HepG2 (cell line): ENCODE results near the gene U2AF2. TPM values are rescaled to one million over a fixed set of nuclear protein-coding genes. Genes with fewer than 3 reads are reported as not detected.

Source experiments
- ATAC-seq: fragments of 200-7000 bp; cut with Tn5 transposase; 3 replicates; pipeline ENCODE4 v1.9.1; 2020; ENCODE audit warnings: mild to moderate bottlenecking, moderate library complexity
- BruUV-seq: library from RNA; stranded (reverse); fragments of 400-500 nt; replicated peaks from 2 replicates; lab custom pipeline; 2021; lab: Mats Ljungman, UMichigan
- CTCF ChIA-PET: fragments of 300-600 bp; formaldehyde crosslinking; extraction: SDS; loops from one replicate; lab custom pipeline; 2021; ENCODE audit warnings: low total read pairs, inconsistent platforms, low intra/inter-chr PET ratio; lab: Yijun Ruan, JAX
- POLR2A ChIA-PET: fragments of 350-600 bp; sonication (Branson Sonifier 250); formaldehyde crosslinking; loops from one replicate; lab custom pipeline; 2020; ENCODE audit warnings: antibody characterized with exemption, inconsistent platforms; lab: Yijun Ruan, JAX
- DNase-seq: peaks from one replicate; pipeline ENCODE4 v3.0.0-alpha.2; 2015; ENCODE audit warnings: low spot score
- FAIRE-seq: peaks from 3 replicates; lab custom pipeline; 2011; peaks lifted over from hg19 to GRCh38; lab: Jason Lieb, UNC
- H2AFZ ChIP-seq: one replicate; pipeline ENCODE4 v1.6.1; 2011; ENCODE audit warnings: low read length, inconsistent platforms
- H3K27ac ChIP-seq: fragments of 300-600 bp; 3 replicates; pipeline ENCODE4 v1.8.0; 2011; ENCODE audit warnings: mixed run types, mild to moderate bottlenecking, mixed read lengths, low read length, inconsistent platforms; ENCODE audit not compliant: insufficient read depth; ENCODE audit errors: extremely low read length
- H3K27me3 ChIP-seq, 2 experiments: fragments of 200-600 bp in 1 of 2; 2 replicates in 1 of 2; 3 replicates in 1 of 2; pipeline versions ENCODE4 v1.6.0 to v1.8.0; 2011; ENCODE audit warnings: low read length in 2 of 2, mild to moderate bottlenecking in 2 of 2, moderate library complexity in 2 of 2, inconsistent platforms in 1 of 2; ENCODE audit not compliant: insufficient read depth in 2 of 2, control insufficient read depth in 1 of 2
- H3K36me3 ChIP-seq, 2 experiments: fragments of 200-600 bp in 1 of 2; replicated peaks in 1 of 2; 2 replicates in 1 of 2; 3 replicates in 1 of 2; pipeline versions ENCODE4 v1.5.1 to v1.8.0; 2011; ENCODE audit warnings: low read length in 2 of 2, inconsistent platforms in 1 of 2; ENCODE audit not compliant: insufficient read depth in 2 of 2, control insufficient read depth in 1 of 2
- H3K4me1 ChIP-seq: 2 replicates; pipeline ENCODE4 v1.5.1; 2012; ENCODE audit warnings: low read length, inconsistent platforms; ENCODE audit not compliant: insufficient read depth
- H3K4me2 ChIP-seq: 2 replicates; pipeline ENCODE4 v1.6.0; 2011; ENCODE audit warnings: low read depth, low read length, inconsistent platforms
- H3K4me3 ChIP-seq, 3 experiments: fragments of 200-600 bp in 1 of 3; sonication (generic), shearing (Covaris generic) in 1 of 3; replicated peaks in 1 of 3; 2 replicates each; pipeline ENCODE4 v1.5.1; 2011 to 2016; ENCODE audit warnings: low read length in 3 of 3, inconsistent platforms in 2 of 3, low read depth in 2 of 3, mild to moderate bottlenecking in 2 of 3, control low read depth in 1 of 3, mixed read lengths in 1 of 3; ENCODE audit not compliant: insufficient read depth in 1 of 3
- H3K79me2 ChIP-seq: one replicate; pipeline ENCODE4 v1.6.1; 2011; ENCODE audit warnings: low read length, inconsistent platforms; ENCODE audit not compliant: insufficient read depth
- H3K9ac ChIP-seq: 2 replicates; pipeline ENCODE4 v1.6.0; 2011; ENCODE audit warnings: mild to moderate bottlenecking, low read depth, low read length, inconsistent platforms; ENCODE audit not compliant: insufficient read depth
- H3K9me3 ChIP-seq: 2 replicates; pipeline ENCODE4 v1.5.1; 2012; ENCODE audit warnings: mild to moderate bottlenecking, low read length
- H4K20me1 ChIP-seq: 2 replicates; pipeline ENCODE4 v1.6.0; 2011; ENCODE audit warnings: inconsistent platforms, mild to moderate bottlenecking, low read length, moderate library complexity; ENCODE audit not compliant: insufficient read depth
- AGO2 ChIP-seq: fragments of 200-400 bp; formaldehyde crosslinking; optimal IDR thresholded peaks from 2 replicates; pipeline ENCODE3; 2017; ENCODE audit warnings: mild to moderate bottlenecking, low read depth, low read length, moderate library complexity
- NFE2L1 ChIP-seq: sonication (generic); formaldehyde crosslinking; IDR thresholded peaks from 2 replicates; pipeline ENCODE4 v1.4.0; 2020; ENCODE audit warnings: missing genetic modification reagents, mild to moderate bottlenecking, borderline replicate concordance
- WGBS: methylation state at CpG from one replicate; pipeline ENCODE4 v1.1.6; 2017; ENCODE audit warnings: low lambda C conversion rate; 5-methylcytosine and 5-hydroxymethylcytosine counted together
- in situ Hi-C: cut with HindIII; loops from 2 replicates; pipeline ENCODE4 v1.10.0; 2017; ENCODE audit warnings: low pct_unique_long_range_greater_than_20kb; ENCODE audit not compliant: extremely low pct_ligation_motif_present
- intact Hi-C: fragments of 100-400 bp; cut with micrococcal nuclease; formaldehyde crosslinking; loops from one replicate; pipeline ENCODE4 v1.10.0; 2022; ENCODE audit not compliant: unreplicated experiment
- polyA plus RNA-seq, 8 experiments: library from polyadenylated mRNA; depleted of rRNA in 3 of 8; stranded (reverse) in 7 of 8; unstranded in 1 of 8; fragments of >200 nt; fragmentation: Illumina TruSeq in 4 of 8; extraction: Trizol in 4 of 8; gene quantifications; 2 replicates each; pipeline versions ENCODE4 v1.2.1 to v1.2.3, GENCODE V29; 2011 to 2016; ENCODE audit warnings: low read depth in 4 of 8, missing spikeins in 1 of 8, mixed read lengths in 1 of 8; ENCODE audit not compliant: insufficient read depth in 1 of 8
- total RNA-seq, 5 experiments: library from RNA; depleted of rRNA; stranded (reverse); fragments of >200 nt; fragmentation: Illumina TruSeq; extraction: Trizol; gene quantifications; 2 replicates each; pipeline ENCODE4 v1.2.3, GENCODE V29; 2016; ENCODE audit warnings: low read depth in 1 of 5
- TF ChIP-seq, protein P1 (sequence below): sonication (generic); formaldehyde crosslinking; conservative IDR thresholded peaks from 2 replicates; pipeline ENCODE4 v1.8.1; 2023; ENCODE audit warnings: missing genetic modification reagents

Gene U2AF2
- total and polyA plus RNA-seq, 2 of the 13 experiments (the other 11 are each of a cell fraction or from before 2014, with no cell fraction given), result 84.3 to 124 TPM

DNA sequence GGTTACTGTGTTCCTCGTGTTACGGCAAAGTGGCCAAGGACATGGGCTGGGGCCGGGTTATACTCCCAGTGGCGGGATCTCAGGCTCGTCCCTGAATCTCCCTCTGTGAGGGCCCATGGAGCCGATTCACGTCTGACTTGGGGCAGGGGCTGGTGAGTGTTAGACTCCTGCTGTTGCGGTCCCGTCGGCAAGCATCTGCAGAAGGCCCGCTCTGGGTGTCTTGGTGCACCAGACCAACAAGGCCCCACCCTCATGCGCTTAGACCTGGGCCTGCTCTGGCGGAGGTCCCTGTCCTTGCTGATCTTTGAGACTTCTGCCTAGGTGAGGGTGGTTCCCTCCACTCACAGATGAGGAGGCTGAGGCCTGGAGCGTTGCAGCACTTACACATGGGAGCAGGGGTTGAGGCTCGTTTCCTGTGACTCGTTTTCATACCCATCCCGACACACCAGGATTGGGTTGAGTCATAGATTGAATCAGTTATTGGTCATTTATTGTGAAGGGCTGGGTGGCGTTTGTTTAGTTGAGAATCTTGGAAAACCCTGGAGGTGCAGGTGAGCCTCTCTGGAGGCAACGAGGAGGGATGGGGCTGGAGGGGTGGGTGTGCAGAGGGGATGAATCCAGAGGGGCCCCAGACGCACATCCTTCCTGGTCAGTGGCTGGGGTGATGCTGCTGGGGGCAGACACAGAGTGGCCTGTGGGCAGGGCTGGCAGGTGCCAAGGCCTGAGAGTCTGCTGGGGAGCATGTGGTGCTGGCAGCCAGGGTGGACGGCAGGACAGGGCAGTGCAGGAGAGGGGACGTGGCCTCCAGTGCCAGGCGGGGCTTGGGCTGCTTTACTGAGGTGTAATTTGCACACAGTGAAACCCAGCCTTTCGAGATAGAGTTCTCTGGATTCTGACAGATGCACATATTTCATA is 24.8 kb downstream of the U2AF2 start:
- Histone ChIP-seq H3K36me3 (peaks cover 21 to 47% of the 10 kb centered on the region in 2 experiments; a peak in 4 of 5 replicates), H3K27ac (no peak overlapping the region), H2AFZ (no peak overlapping the region), H3K79me2 (peaks cover 62% of the 10 kb centered on the region), H4K20me1 (no peaks in the 10 kb centered on the region; the same call in 1 of the 2 replicates), H3K4me2 (no peak overlapping the region), H3K9ac (no peak overlapping the region), H3K4me1 (peaks cover 73% of the 10 kb centered on the region), H3K9me3 (no peaks in the 10 kb centered on the region), H3K4me3 (no peak overlapping the region), H3K27me3 (no peaks in the 10 kb centered on the region; a peak in 1 of 5 replicates)
- TF ChIP-seq NFE2L1 (no peak), AGO2 (peak; percentile 17)
- TF ChIP-seq, protein P1, sequence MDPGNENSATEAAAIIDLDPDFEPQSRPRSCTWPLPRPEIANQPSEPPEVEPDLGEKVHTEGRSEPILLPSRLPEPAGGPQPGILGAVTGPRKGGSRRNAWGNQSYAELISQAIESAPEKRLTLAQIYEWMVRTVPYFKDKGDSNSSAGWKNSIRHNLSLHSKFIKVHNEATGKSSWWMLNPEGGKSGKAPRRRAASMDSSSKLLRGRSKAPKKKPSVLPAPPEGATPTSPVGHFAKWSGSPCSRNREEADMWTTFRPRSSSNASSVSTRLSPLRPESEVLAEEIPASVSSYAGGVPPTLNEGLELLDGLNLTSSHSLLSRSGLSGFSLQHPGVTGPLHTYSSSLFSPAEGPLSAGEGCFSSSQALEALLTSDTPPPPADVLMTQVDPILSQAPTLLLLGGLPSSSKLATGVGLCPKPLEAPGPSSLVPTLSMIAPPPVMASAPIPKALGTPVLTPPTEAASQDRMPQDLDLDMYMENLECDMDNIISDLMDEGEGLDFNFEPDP (CRISPR knock-in tag), result 0 out of 2 replicates have a peak, but pooled peaks have one; percentile 26
- WGBS, result 96% methylated on average over 20 of the region's 24 CpGs
- in situ Hi-C loops, result no loop called here
- no TSS peak for BruUV-seq
- DNase-seq, result no peak
- ChIA-PET POLR2A (no interaction called here), CTCF (no interaction called here)
- no peak for FAIRE-seq
- intact Hi-C loops, result no loop called here
- ATAC-seq, result no peak
